ENCODE results near the gene ZNF83. TPM values are rescaled to one million over a fixed set of nuclear protein-coding genes. Genes with fewer than 3 reads are reported as not detected.

Gene ZNF83
- polyA plus RNA-seq, 1 donor from 2014 or later: 69.3 TPM

DNA sequence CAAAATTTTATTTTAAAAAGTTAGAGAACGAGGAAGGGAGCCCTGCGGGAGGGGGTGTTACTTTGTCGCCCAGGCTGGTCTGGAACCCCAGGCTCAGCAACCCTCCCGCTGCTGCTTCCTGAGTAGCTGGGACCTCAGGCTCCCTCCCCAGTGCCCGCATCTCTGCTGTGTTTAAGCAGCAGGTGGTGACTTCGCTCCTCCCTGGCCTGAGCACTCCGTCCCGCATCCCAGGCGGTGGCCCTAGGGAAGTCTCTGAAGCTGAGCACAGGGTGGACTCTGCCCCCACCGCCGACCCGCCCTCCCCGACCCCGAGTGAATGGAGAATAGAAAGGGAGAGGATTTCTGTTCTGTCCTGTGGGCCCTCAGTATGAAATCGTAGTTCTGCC, 37.5 kb downstream of the ZNF83 start:
- peak overlapping the region; percentile 27 for H2AFZ ChIP-seq (ENCODE audit: low read depth, low read length)
- no peaks in the 10 kb centered on the region for H3K79me2 ChIP-seq (replicated peaks; ENCODE audit: insufficient read depth, low read length)
- H3K4me3 ChIP-seq (ENCODE audit: low read length): peak overlapping the region; percentile 76

GRCh38 chr19:52599241-52599640, 38.9 kb downstream of the ZNF83 start:
- Histone ChIP-seq H3K9me2 (ENCODE audit: insufficient read depth, low read length) (no peaks in the 10 kb centered on the region), H3K27me3 (ENCODE audit: insufficient read depth, low read depth, low read length) (no peaks in the 10 kb centered on the region), H3K4me2 (ENCODE audit: low read length) (no peak overlapping the region), H3K79me2 (replicated peaks; ENCODE audit: insufficient read depth, low read length) (no peaks in the 10 kb centered on the region), H2AFZ (ENCODE audit: low read depth, low read length) (no peak overlapping the region), H3F3A (ENCODE audit: insufficient read depth, low read length, poor library complexity, severe bottlenecking) (no peaks in the 10 kb centered on the region), H4K20me1 (ENCODE audit: insufficient read depth) (no peaks in the 10 kb centered on the region), H3K4me3 (ENCODE audit: low read length) (no peak overlapping the region), H3K9me3 (ENCODE audit: low read length) (no peaks in the 10 kb centered on the region), H3K9ac (ENCODE audit: low read length) (no peak overlapping the region), H3K27ac (ENCODE audit: low read length) (no peak overlapping the region), H3K36me3 (ENCODE audit: insufficient read depth, low read length) (no peaks in the 10 kb centered on the region)
- TF ChIP-seq CTCF (IDR thresholded peaks at IDR 0.05; ENCODE audit: poor library complexity, severe bottlenecking): no peak
- no peak for TF ChIP-seq REST (IDR thresholded peaks at IDR 0.05; ENCODE audit: borderline replicate concordance)
- no peak for TF ChIP-seq EP300 (conservative IDR thresholded peaks at IDR 0.05; ENCODE audit: poor library complexity, severe bottlenecking)
- TF ChIP-seq EZH2 (IDR thresholded peaks at IDR 0.05; ENCODE audit: borderline replicate concordance, insufficient read depth, low read length, poor library complexity, severe bottlenecking): no peak
- TF ChIP-seq TAF1 (IDR thresholded peaks at IDR 0.05; ENCODE audit: low read depth): no peak
- TF ChIP-seq RAD21 (conservative IDR thresholded peaks at IDR 0.05): no peak

More for the DNA sequence above, 37.5 kb downstream of the ZNF83 start:
- H3K36me3 ChIP-seq (ENCODE audit: insufficient read depth, low read length): no peaks in the 10 kb centered on the region
- H4K20me1 ChIP-seq (ENCODE audit: insufficient read depth): no peaks in the 10 kb centered on the region
- H3K9me3 ChIP-seq (ENCODE audit: low read length): no peaks in the 10 kb centered on the region
- no peaks in the 10 kb centered on the region for H3F3A ChIP-seq (ENCODE audit: insufficient read depth, low read length, poor library complexity, severe bottlenecking)
- no peak overlapping the region for H3K27ac ChIP-seq (ENCODE audit: low read length)
- no peaks in the 10 kb centered on the region for H3K27me3 ChIP-seq (ENCODE audit: insufficient read depth, low read depth, low read length)
- H3K4me2 ChIP-seq (ENCODE audit: low read length): peak overlapping the region; percentile 94
- no peaks in the 10 kb centered on the region for H3K9me2 ChIP-seq (ENCODE audit: insufficient read depth, low read length)
- peak overlapping the region; percentile 42 for H3K9ac ChIP-seq (ENCODE audit: low read length)
- TF ChIP-seq REST (IDR thresholded peaks at IDR 0.05; ENCODE audit: borderline replicate concordance) (no peak), EZH2 (IDR thresholded peaks at IDR 0.05; ENCODE audit: borderline replicate concordance, insufficient read depth, low read length, poor library complexity, severe bottlenecking) (no peak), EP300 (conservative IDR thresholded peaks at IDR 0.05; ENCODE audit: poor library complexity, severe bottlenecking) (no peak), CTCF (IDR thresholded peaks at IDR 0.05; ENCODE audit: poor library complexity, severe bottlenecking) (no peak), POLR2AphosphoS5 (IDR thresholded peaks at IDR 0.05) (no peak), RAD21 (conservative IDR thresholded peaks at IDR 0.05) (no peak), TAF1 (IDR thresholded peaks at IDR 0.05; ENCODE audit: low read depth) (no peak), SMC3 (conservative IDR thresholded peaks at IDR 0.05; ENCODE audit: poor library complexity) (no peak), MXI1 (conservative IDR thresholded peaks at IDR 0.05; ENCODE audit: poor library complexity, severe bottlenecking) (no peak)

Measured in neural cell (in vitro differentiated cells).